Stimulated activated CD4-positive, alpha-beta T cell treated with anti-CD3 and anti-CD28 coated beads, Interleukin-4, amount 100 ng/mL, for 48 hours (primary cell): ENCODE measurements around the gene CLSTN2.

Source experiments
- DNase-seq, 2 donors: peaks; one replicate each; pipeline ENCODE4 v3.0.0-alpha.2; 2020; ENCODE audit warnings: low read depth in 2 of 2

Gene CLSTN2

DNA sequence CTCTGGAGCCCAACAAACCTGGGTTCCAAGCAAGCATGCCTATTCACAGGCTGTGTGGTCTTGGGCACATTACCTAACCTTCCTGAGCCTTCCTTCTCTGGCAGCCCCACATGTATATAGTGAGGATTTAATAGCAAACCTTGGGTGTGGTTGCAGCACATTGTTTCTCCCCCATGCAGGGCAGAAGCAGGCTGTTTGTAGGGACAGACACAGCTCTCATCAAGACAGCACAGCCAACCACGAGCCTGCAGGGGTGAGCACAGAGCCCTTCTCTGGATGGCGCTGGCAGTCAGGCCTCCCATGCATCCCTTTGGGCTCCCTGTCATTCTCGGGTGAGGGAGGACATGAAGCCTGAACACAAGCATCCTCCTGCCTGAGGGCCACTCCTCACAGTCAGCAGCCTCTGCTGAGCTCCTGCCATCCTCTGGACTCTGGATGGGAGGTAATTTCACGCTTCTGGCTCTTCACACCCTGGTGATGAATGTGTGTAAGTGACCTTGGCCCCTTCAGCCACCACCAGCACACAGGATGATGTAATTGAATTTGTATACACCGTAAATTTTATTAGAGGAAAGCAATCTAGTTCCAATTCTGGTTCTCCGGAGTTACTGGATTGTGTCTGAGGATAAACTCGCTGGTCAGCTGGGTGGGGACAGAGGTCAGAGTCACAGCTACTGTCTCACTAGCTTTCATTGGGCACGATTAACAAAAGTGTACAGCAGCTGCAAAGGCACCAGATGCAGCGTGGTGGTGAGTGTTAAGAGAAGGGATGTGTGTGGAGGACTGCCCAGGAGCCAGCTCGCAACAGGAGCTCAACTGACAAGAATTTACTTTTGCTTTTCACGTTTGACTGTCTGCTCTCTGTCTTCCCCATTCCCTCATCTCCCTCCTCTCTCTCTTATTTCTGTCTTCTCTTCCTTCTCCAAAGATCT, 118.1 kb downstream of the CLSTN2 start:
- DNase-seq = no peak

DNA sequence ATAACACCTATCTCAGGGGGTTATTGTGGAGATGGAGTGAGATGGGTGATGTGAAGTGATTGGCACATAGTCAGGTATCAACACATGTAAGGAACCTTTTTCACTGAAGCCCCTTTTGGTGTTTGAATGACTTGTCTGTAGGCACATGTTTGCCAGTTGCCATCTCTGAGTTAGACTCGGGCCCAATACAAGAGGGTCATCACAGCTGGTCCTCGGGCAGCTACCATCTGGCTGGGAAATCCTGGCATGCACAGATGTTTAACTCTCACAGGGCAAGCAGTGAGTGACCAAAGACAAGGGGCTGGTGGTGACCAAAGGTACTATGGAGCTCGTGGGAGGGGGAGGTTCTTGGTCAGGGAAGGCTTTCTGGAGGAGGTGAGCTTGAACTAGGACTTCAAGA, 118.8 kb downstream of the CLSTN2 start:
- no peak for DNase-seq

- no peak for DNase-seq
Measured at GRCh38 chr3:140055092-140055791, 120.3 kb downstream of the CLSTN2 start.

DNA sequence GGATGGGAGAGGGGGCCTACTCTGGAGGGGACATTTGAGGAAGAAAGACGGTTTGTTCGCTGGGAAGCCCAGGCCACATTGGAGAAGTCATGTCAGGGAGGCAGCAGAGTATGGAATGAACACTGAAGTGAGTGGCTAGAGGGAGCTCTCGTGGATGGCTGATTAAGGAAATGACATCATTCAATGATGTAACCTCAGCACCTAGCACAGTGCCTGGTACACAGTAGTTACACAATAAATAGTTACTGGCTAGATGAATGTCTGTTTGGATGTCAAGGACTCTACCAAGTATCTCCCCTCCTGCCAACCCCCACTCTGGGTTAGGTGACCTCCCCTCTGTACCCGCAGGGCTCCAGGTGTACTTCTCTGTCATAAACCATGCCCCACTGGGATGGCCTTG, 121.1 kb downstream of the CLSTN2 start:
- no peak for DNase-seq

- DNase-seq = no peak
Measured at GRCh38 chr3:140061211-140061610, 126.2 kb downstream of the CLSTN2 start.

DNA sequence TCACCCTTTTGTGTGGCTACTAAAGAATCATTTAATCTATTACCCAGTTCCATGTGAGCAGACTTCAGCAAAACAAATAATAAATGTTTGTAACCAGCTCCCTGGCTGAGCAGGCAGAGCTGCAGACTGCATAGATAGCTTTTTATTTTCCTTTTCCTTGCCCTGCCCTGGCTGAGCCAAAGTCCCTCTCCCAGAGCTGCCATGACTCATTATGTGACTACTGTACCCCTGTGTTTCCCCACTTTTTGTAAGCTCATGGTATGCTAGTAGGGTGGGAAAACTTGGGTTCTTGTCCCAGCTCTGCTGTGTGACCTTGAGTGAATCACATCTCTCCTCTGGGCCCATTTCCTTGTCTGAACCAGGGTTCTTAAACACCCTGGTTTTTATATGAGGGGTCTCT, 127.5 kb downstream of the CLSTN2 start:
- no peak for DNase-seq

GRCh38 chr3:140067487-140067886, 132.5 kb downstream of the CLSTN2 start:
- no peak for DNase-seq

- no peak for DNase-seq
Measured at GRCh38 chr3:140068494-140069017, 133.6 kb downstream of the CLSTN2 start.

GRCh38 chr3:140073278-140074045, 138.5 kb downstream of the CLSTN2 start:
- DNase-seq = no peak

DNA sequence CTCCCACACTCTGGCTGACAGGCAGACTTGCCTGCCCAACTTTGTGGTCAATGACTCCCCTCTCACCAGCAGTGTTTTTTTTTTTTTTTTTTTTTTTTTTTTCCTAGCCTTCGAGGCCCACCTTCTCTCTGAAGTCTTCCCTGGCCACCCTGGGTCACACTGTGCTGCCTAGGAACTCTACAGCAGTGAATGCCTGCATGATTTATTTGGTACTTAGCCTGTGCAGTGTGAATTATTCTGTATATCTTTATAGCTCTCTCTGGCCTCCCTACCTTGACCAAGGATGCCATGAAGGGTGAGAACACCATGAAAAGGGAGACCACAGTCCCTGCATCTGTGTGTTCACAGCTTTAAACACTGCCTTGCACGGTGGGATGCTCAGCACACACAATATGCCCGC, 141.6 kb downstream of the CLSTN2 start:
- DNase-seq = no peak

DNA sequence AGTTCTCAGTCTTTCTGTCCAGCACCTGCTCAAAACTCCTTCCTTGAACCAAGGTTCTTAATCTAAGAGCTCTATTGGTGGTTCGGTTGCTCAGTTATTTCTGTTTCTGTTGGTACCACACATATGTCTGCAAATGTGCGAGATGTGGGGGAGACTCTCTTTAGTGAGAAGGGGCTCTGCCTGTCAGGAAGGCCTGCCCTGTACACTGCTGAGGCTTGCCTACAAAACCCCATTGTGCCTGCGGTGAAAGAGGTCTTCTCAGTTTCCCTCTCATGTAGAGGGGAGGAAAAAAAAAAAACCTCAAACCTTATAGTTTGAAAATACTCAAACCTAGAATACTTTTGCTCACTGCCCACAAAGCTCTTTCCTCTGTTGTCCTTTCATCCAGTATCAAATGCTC, 142.4 kb downstream of the CLSTN2 start:
- DNase-seq = no peak

DNA sequence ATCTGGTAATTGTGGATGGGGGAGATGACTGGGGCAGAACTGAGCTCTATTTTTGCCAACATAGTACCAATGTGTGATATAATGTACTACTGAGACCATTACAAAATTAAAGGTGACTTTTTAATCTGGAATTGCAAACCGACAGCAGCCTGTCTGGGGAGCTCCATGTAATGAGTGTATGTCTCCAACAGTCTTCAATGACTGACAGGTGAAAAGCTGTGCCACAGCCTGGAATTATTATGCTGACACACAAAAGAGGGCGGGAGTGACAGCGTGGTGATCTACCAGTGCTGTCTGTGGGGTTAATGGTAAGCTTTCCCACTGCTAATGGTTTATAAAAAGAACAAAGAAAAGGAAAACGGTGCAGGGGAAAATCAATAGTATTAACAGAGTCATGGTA, 143.4 kb downstream of the CLSTN2 start:
- no peak for DNase-seq

- DNase-seq = no peak
Measured at GRCh38 chr3:140078940-140079339, 144.0 kb downstream of the CLSTN2 start.

DNA sequence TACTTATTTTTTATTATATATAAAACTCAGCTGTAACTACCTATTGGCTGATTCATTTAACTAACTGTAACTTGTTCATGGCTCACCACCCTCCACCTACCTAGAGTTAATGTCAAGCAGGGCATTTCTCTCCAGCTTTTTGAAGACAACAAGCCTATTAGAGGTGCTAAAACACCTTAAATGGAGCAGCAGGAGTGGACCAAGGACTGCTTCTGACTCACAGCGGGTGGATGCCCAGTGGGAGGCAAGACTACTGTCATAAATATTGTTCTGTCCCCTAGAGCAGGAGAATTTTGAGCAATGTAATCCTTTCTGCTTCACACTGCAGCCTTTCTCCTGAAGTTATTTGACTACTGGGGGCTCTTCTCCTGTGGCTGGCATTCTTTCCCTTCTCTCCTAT, 146.9 kb downstream of the CLSTN2 start:
- no peak for DNase-seq

DNA sequence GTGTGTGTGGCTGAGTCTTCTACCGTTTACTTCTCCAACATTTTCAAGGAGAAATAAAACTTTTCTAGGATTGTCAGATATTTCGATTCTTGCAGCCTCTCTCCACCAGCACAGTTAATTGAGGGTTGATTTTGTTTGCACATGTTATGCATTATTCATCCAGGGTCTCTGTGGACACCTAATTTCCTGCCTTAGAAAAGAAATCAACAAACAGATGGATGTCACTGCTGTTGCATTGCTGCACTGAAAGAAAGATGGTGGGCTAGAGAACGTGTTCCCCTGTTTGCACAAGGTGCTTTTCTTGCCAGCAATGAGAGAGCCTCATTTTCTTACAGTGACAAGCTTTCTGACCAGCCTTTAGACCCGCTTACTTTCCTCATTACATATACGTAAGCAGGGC, 150.0 kb downstream of the CLSTN2 start:
- no peak for DNase-seq

- DNase-seq = no peak
Measured at GRCh38 chr3:140086642-140087041, 151.7 kb downstream of the CLSTN2 start.

DNA sequence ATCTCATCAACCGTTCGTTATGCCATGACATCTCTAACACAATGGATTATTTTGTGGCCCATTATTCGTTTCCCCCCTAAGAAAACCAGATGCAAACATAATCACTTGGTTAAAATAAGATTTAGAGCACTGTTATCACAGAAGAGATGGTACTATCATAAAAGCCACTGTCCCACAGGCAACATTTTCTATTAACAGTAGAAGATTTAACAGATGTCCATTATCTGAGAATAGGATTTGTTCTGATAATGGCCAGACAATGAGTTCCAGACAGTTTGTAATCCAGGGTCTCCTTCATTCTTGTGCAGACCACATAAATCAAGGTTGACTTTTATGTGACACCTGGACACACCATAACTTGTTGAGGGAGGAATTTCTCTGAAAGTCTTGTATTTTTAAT, 153.1 kb downstream of the CLSTN2 start:
- no peak for DNase-seq

DNA sequence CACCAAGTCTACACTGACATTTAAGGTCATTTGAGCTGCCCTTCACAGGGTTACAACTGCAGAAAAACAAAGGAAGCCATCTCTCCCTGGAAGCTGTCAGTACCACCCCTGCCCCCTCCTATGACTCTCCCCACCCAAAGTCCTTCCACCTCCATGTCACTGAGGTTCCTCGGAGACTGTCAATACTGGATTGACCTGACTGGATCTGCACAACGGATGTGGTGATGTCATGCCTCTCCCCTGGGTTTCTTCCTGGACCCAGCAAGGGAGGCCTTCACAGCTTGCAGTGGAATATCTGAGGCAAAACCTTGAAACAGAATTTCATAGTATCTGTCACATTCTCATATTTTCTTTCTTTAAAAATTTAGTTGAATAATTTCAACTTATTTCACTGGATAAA, 153.5 kb downstream of the CLSTN2 start:
- DNase-seq = no peak

DNA sequence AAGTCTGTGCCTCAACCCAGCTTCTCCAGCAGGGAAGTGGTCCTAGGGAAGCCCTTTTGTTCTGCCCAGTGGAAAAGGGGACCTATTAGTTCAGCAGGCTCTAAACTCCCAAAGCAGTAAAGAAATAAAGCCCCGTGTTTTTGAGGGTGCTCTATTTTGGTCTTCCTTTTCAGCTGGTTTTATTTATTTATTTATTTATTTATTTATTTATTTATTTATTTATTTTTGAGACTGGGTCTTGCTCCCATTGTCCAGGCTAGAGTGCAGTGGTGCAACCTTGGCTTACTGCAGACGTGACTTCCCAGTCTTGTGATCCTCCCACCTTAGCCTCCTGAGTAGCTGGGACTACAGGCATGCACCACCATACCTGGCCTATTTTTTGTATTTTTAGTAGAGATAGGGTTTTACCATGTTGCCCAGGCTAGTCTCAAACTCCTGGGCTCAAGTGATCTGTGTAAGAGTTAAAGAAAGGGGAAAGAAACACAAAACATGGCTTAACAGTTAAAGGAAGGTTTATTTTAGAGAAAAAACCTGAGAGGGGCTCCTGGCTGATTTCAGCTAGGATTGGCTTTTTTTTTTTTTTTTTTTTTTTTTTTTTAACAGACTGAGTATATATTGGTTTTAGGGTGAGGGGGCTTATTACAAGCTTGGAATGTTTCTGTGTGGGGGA, 154.6 kb downstream of the CLSTN2 start:
- no peak for DNase-seq

DNA sequence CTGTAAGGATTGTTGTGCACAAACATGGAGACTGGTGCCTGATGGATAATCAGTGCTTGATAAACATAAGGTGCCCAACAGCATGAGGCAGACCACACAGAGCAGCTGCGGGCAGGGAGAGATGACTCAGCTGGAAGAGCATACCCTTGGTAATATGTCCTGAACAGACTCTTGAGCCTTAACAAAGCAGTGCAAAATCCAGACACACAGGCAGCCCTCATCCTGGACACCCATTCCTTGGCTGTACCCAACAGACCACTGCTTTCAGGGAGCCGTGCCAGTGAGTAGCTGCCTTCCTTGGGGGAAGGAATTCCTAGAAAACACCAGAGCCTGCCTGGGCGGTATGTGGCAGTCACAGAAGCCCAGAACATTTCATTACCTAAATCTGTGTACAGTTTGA, 156.2 kb downstream of the CLSTN2 start:
- DNase-seq = no peak

DNA sequence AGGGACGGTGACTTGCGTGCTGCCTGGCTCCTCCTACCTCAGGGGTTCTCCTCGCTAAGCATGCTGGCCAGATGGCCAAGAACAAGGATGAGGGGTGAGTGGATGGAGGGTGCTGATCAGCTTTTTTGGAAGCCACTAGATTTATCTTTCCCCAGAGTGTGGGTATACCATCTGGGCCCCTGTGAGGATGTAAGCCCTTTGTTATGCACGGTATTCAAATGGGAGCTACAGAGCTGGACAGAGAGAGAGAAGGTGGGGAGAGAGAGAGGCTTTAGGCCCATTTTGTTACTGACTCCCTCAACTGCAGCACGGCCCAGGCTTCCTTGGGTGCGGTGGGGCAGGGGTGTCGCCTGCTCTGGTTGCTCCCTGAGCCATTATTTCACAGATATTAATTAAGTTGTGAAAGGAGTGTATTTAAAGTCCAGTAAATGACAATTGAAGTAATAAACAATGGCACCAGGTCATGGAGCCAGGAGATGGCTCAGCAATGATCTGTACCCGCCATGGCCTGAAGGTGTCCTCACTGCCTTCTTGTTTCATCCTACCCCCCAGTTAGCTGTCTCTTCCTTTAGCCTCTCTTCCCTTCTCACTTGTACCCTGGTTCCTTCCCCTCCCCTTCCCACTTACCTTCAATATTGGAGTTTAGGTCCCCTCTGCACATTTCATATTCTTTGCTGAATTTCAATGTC, 158.0 kb downstream of the CLSTN2 start:
- no peak for DNase-seq
